Left kidney (tissue), 2 donors: ENCODE results near the gene TIMP3. TPM values are rescaled to one million over a fixed set of nuclear protein-coding genes. Genes with fewer than 3 reads are reported as not detected.
"Not testable (repeated sequence)": the region's sequence is repeated elsewhere in the genome, so short reads cannot be mapped to it uniquely, and the experiment has no call there.

Experiments
- DNase-seq: peaks from one replicate; pipeline ENCODE4 v3.0.0-alpha.2; 2013
- polyA plus RNA-seq: library from polyadenylated mRNA; unstranded; fragments of 120-200 nt; gene quantifications from one replicate; pipeline ENCODE4 v1.2.1, GENCODE V29; 2013; ENCODE audit not compliant: insufficient read length

The TIMP3 gene
- polyA plus RNA-seq, 1 donor = 121 TPM

DNA sequence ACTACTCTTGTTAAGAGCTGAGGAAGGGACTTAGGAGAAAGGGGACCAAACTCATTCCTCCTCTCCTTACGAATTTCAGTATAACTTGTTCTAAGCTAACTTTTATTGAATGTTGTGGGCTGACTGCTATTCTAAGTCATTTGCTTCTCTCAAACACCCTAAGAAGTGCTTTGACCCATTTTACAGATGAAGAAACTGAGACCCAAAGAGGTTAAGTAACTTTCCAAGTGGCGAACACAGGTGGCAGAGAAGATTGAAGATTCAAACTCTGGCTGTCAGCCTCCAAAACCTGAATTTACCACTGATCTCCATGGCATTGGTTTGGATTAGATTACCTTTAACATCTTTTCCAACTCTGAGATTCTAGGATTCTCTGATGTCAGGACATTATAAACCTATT, 52.2 kb downstream of the TIMP3 start:
- DNase-seq = no peak

- DNase-seq = no peak
Measured at GRCh38 chr22:32854351-32854804, 52.9 kb downstream of the TIMP3 start.

DNA sequence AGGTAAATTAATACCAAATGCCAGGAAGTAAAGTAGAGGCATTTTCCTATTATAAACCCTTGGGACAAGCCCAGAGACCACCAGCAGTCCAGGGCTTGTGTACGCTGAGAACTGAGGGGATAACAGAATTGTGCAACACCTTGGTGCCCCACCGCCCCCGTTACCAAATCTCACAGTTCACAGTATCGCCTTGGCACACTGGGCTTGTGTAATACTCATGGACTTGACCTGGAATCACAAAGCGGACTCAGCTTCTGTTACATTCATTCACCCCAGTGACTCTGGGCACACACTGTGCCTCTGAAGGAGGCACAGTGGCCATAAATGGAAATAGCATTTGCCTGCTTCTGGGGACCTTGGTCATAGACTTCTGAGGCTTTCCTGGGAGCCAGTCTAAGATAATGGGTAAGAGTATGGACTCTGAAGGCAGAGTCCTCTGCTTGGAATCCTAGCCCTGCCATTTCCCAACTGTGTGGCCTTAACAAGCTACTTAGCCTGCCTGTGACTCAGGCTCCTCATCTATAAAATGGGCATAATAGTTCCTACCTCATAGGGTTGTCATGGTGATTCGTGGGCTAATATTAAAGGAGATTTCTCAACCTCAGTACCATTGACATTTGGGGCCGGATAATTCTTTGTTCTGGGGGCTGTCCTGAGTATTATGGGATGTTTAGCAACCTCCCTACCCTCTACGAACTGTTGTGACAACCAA, 53.7 kb downstream of the TIMP3 start:
- DNase-seq = no peak

DNA sequence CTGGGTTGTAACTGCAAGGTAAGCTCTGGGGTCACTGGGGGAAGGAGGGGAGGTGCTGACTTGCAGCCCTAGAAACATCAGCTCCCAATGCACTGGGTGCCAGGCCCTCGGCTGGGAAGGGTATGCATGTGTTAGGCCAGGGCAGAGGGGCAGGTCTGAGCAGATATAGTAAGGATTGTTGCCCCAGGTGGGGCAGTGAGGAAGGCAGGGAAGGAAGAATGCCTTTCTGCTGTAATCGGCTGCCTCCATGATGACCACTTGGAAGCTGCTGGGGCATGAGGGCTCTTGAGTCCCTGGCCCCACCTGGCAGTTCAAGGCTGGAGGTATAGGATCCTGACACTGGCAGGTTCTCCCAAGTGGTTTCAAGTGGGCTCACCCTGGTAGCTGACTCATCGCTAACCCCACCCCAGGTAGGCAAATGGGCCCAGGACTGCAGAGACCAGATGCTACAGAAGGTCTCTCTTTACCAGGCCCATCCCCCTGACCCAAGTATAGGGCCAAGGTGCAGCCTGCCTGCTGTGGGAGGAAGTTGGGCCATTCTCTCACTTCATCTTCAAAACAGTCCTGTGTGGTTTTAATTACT, 56.7 kb downstream of the TIMP3 start:
- DNase-seq = no peak

GRCh38 chr22:32858957-32859356, 57.5 kb downstream of the TIMP3 start:
- no peak for DNase-seq

GRCh38 chr22:32859743-32860142, 58.2 kb downstream of the TIMP3 start:
- DNase-seq = no peak

GRCh38 chr22:32861330-32861729, 59.8 kb downstream of the TIMP3 start:
- DNase-seq = no peak

GRCh38 chr22:32862083-32862482, 60.6 kb downstream of the TIMP3 start:
- no peak for DNase-seq

DNA sequence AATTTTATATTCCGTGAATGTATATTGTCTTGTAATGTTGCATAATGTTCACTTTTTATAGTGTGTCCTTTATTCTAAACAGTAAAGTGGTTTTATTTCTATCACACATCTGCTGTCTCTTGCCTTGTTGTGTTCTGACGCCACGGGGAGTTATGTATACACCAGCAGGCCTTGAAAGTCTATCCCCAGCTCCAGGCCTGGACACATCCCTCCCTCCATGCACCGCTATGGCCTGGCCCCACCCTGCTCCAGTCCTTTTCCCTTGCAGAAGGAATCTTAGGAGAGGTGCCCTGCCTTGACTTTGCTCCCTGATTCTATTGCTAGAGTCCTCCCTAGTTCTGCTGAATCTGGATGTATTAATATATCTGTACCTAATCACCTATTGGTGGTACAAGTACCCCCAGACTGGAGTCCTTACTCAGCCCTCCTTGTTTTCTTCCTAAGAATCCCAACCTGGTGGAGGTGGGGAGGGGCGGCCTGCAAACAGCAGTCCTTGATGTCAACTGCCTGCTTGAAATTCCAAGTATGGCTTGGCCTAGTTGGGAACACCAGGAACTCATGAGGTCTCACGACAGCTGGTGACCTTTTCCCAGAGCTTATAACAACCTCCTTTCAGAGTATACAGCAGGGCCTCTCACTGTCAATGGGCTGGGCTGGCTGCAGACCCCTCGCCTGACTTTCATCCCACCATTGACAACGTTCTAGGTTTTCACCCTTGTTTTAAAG, 61.6 kb downstream of the TIMP3 start:
- no peak for DNase-seq

- no peak for DNase-seq
Measured at GRCh38 chr22:32864041-32864440, 62.5 kb downstream of the TIMP3 start.

- DNase-seq = no peak
Measured at GRCh38 chr22:32864596-32864995, 63.1 kb downstream of the TIMP3 start.

DNA sequence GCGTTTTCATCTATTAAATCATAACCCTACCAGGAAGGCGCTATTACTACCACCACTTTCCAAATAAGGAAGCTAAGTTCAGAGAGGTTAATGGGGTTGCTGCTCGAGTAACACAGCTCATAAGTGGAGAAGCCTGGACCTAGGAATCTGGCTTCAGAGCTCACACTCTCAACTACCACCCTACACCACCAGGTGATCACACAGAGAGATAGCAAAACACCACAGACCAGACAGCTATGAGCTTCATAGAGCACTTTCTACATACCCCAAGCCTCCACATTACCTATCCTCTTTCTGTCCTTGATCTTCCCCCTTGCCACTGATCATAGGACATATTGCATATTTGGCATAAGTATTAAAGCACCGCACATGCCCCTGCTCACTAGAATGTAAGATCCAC, 65.4 kb downstream of the TIMP3 start:
- DNase-seq = no peak

DNA sequence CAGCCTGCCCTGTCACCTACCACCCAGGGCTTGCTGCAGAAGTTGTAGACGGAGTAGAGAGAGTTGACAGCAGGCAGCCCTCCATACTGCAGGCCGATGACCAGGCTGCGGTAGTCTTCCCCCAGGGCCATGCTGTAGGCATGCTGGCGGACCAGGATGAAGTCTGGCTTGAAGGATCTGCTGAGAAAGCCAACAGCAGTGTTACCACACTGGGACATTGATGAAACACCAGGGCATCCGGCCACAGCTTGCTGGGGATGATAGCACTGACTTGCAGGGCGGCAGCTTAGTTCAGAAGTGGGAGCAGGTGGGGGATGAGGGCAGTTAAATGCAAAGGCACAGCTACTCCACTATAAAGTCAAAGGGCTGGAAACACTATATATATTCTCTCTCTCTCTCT, 67.4 kb downstream of the TIMP3 start:
- DNase-seq = no peak

DNA sequence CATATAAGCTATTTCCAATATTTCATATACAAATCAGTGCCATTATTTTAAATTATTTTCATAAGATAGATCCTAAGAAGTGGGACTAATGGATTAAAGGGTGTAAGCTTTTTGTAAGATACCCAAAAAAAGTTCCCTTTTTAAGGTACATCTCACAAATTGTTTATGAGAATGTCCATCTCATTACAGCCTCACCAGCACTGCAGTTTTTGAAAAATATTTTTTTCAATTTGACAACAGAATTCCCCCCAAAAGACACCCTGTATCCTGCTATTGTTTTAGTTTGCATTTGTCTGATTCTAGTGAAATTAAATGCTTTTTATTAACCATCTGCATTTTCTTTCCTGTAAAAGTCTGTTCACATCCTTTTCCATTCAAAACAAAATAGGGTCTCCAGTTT, 69.0 kb downstream of the TIMP3 start:
- DNase-seq = no peak

- DNase-seq = not testable (repeated sequence)
Measured at GRCh38 chr22:32873604-32874003, 72.1 kb downstream of the TIMP3 start.

- no peak for DNase-seq
Measured at GRCh38 chr22:32874385-32874784, 72.9 kb downstream of the TIMP3 start.

- no peak for DNase-seq
Measured at GRCh38 chr22:32874976-32875375, 73.5 kb downstream of the TIMP3 start.

DNA sequence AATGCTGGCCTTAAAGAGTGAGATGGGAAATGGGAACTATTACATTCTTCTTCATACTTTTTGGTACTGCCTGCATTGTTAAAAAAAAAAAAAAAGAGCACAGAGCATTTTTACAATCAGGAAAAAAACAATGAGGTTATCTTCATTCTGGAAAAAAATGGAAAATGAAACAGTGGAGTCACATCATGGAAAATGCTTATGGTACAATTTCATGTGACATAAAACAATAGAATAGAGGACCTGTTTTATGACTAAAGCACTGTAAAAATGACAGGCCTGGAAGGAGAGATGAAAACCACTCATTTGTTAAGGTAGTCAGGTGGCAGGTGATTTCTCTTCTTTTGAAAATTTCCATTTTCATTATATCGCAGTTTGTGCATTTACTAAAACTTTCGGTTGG, 75.0 kb downstream of the TIMP3 start:
- DNase-seq = no peak

- DNase-seq = no peak
Measured at GRCh38 chr22:32877196-32877595, 75.7 kb downstream of the TIMP3 start.

- no peak for DNase-seq
Measured at GRCh38 chr22:32879550-32879949, 78.0 kb downstream of the TIMP3 start.

DNA sequence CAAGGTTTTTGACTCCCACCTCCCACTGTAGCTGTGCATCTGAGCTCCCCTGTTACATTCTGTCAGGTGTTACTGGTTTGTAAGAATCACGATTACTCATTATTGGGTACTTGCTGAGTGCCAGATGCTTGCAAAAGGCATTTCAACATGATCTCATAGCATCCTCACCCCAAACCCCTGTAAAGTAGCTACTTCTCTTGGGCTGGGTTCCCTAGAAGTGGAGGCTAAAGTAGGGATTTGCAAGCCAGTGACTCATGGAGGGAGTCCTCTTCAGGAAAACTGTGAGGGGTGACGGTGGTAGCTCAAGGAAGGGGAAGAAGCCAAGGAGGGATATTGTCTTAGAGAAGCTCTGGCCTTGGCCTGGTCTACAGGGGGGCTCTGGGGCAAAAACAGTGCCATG, 78.6 kb downstream of the TIMP3 start:
- DNase-seq = no peak

GRCh38 chr22:32880505-32880892, 79.0 kb downstream of the TIMP3 start:
- DNase-seq = no peak

GRCh38 chr22:32880893-32881596, 79.5 kb downstream of the TIMP3 start:
- peak; percentile 82 for DNase-seq
